ENCODE data around the gene LRP5.

DNA sequence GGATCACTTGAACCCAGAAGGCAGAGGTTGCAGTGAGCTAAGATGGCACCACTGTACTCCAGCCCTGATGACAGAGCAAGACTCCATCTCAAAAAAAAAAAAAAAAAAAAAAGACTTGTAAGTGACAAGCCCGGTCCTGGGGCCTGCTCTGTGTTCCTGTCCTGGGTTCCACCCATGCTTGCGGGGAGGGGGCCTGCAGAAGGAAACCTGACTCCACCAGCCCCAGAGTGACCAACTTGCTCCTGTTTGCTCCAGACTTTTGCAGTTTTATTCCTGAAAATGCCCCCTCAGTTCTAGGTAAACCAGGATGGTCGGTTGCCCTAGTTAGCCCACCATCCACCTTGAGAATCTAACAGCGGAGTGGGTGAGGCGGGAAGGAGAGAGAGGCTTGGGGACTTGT lies 10.1 kb upstream of the LRP5 start:
- TF ChIP-seq, protein P1, sequence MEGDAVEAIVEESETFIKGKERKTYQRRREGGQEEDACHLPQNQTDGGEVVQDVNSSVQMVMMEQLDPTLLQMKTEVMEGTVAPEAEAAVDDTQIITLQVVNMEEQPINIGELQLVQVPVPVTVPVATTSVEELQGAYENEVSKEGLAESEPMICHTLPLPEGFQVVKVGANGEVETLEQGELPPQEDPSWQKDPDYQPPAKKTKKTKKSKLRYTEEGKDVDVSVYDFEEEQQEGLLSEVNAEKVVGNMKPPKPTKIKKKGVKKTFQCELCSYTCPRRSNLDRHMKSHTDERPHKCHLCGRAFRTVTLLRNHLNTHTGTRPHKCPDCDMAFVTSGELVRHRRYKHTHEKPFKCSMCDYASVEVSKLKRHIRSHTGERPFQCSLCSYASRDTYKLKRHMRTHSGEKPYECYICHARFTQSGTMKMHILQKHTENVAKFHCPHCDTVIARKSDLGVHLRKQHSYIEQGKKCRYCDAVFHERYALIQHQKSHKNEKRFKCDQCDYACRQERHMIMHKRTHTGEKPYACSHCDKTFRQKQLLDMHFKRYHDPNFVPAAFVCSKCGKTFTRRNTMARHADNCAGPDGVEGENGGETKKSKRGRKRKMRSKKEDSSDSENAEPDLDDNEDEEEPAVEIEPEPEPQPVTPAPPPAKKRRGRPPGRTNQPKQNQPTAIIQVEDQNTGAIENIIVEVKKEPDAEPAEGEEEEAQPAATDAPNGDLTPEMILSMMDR (IDR thresholded peaks at IDR 0.05; ENCODE audit: poor library complexity): no peak
- no peak for TF ChIP-seq EZH2phosphoT487 (IDR thresholded peaks at IDR 0.05; ENCODE audit: low read depth, severe bottlenecking, unreplicated experiment)
